ENCODE results near the gene ABHD15. TPM values are rescaled to one million over a fixed set of nuclear protein-coding genes. Genes with fewer than 3 reads are reported as not detected.
A peak's percentile ranks its signal among the peaks of the same experiment; 100 is the strongest.

The ABHD15 gene
- total and polyA plus RNA-seq, 4 donors, result 2.3 to 4.3 (median 3.0) TPM

GRCh38 chr17:29546085-29546484, 20.8 kb downstream of the ABHD15 start:
- no peaks in the 10 kb centered on the region for H3K27me3 ChIP-seq (ENCODE audit: control insufficient read depth, insufficient read depth, low read length)
- no peak for DNase-seq (ENCODE audit: low read depth in 4 of 6, low spot score in 6 of 6)
- H3K9me3 ChIP-seq (ENCODE audit: control insufficient read depth, insufficient read depth, low read length), result no peaks in the 10 kb centered on the region
- no peaks in the 10 kb centered on the region for H3K4me1 ChIP-seq (ENCODE audit: control insufficient read depth, insufficient read depth, low read length)
- H3K36me3 ChIP-seq (ENCODE audit: control insufficient read depth, insufficient read depth, low read length), result peaks cover 18% of the 10 kb centered on the region
- no CpG with 5 or more reads among the region's 1 CpG for WGBS (ENCODE audit: insufficient coverage)
- H3K27ac ChIP-seq (ENCODE audit: low read depth, low read length), result no peak overlapping the region
- no peak overlapping the region for H3K4me3 ChIP-seq (ENCODE audit: low read depth, low read length)

DNA sequence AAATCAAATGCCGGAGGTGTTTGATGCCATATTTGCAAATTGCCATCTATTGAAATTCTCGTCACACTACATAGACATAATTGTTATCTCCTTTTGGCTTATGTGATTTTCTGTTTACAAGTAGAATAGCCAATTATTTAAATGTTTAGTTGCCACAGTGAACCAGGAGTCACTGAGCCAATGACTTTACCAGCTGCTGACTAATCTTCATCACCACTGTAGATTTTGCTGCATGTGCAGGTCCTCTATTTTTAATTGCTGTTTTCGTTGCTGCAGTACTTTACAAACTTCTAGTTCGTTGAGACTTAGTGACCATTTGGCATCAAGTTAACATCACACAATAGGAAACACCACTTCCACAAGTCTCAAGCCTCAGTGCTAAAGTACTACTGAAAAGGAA, 22.8 kb downstream of the ABHD15 start:
- Histone ChIP-seq H3K27me3 (ENCODE audit: control insufficient read depth, insufficient read depth, low read length) (no peaks in the 10 kb centered on the region), H3K9me3 (ENCODE audit: control insufficient read depth, insufficient read depth, low read length) (no peaks in the 10 kb centered on the region), H3K36me3 (ENCODE audit: control insufficient read depth, insufficient read depth, low read length) (peaks cover 25% of the 10 kb centered on the region), H3K4me1 (ENCODE audit: control insufficient read depth, insufficient read depth, low read length) (no peaks in the 10 kb centered on the region), H3K27ac (ENCODE audit: low read depth, low read length) (no peak overlapping the region), H3K4me3 (ENCODE audit: low read depth, low read length) (no peak overlapping the region)
- no peak for DNase-seq (ENCODE audit: low read depth in 4 of 6, low spot score in 6 of 6)
- WGBS (ENCODE audit: insufficient coverage), result 27% methylated on average over 2 of the region's 4 CpGs

DNA sequence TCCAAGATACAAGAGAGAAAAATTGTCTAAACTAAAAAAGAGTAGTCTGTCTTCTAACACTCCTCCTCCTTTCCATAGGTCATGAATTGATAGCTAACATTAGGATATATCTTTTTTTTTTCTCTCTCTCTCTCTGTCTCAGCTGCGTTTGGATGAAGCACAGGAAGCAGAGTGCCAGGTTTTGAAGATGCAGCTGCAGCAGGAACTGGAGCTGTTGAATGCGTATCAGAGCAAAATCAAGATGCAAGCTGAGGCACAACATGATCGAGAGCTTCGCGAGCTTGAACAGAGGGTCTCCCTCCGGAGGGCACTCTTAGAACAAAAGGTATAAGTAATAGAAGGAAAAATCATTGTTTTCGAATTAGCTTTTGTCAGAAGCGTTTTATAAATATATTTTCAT, 32.9 kb downstream of the ABHD15 start:
- peak in 1 of 6 donors; percentile 36 for DNase-seq (ENCODE audit: low read depth in 4 of 6, low spot score in 6 of 6)
- WGBS (ENCODE audit: insufficient coverage), result 71% methylated on average over 6 of the region's 8 CpGs
- Histone ChIP-seq H3K4me3 (ENCODE audit: low read depth, low read length) (no peak overlapping the region), H3K27me3 (ENCODE audit: control insufficient read depth, insufficient read depth, low read length) (no peaks in the 10 kb centered on the region), H3K9me3 (ENCODE audit: control insufficient read depth, insufficient read depth, low read length) (no peaks in the 10 kb centered on the region), H3K4me1 (ENCODE audit: control insufficient read depth, insufficient read depth, low read length) (no peaks in the 10 kb centered on the region), H3K36me3 (ENCODE audit: control insufficient read depth, insufficient read depth, low read length) (peaks cover 62% of the 10 kb centered on the region), H3K27ac (ENCODE audit: low read depth, low read length) (no peak overlapping the region)

GRCh38 chr17:29526322-29526721, 40.5 kb downstream of the ABHD15 start:
- DNase-seq (ENCODE audit: low read depth in 4 of 6, low spot score in 6 of 6), result no peak
- H3K27me3 ChIP-seq (ENCODE audit: control insufficient read depth, insufficient read depth, low read length), result no peaks in the 10 kb centered on the region
- no peak overlapping the region for H3K27ac ChIP-seq (ENCODE audit: low read depth, low read length)
- no peaks in the 10 kb centered on the region for H3K9me3 ChIP-seq (ENCODE audit: control insufficient read depth, insufficient read depth, low read length)
- no peak overlapping the region for H3K4me3 ChIP-seq (ENCODE audit: low read depth, low read length)
- WGBS (ENCODE audit: insufficient coverage), result 100% methylated on average over 2 of the region's 3 CpGs
- H3K36me3 ChIP-seq (ENCODE audit: control insufficient read depth, insufficient read depth, low read length), result peaks cover 47% of the 10 kb centered on the region
- no peaks in the 10 kb centered on the region for H3K4me1 ChIP-seq (ENCODE audit: control insufficient read depth, insufficient read depth, low read length)

GRCh38 chr17:29524692-29525091, 42.1 kb downstream of the ABHD15 start:
- Histone ChIP-seq H3K27me3 (ENCODE audit: control insufficient read depth, insufficient read depth, low read length) (no peaks in the 10 kb centered on the region), H3K4me3 (ENCODE audit: low read depth, low read length) (no peak overlapping the region), H3K9me3 (ENCODE audit: control insufficient read depth, insufficient read depth, low read length) (no peaks in the 10 kb centered on the region), H3K27ac (ENCODE audit: low read depth, low read length) (no peak overlapping the region), H3K4me1 (ENCODE audit: control insufficient read depth, insufficient read depth, low read length) (no peaks in the 10 kb centered on the region), H3K36me3 (ENCODE audit: control insufficient read depth, insufficient read depth, low read length) (peaks cover 50% of the 10 kb centered on the region)
- DNase-seq (ENCODE audit: low read depth in 4 of 6, low spot score in 6 of 6), result no peak
- WGBS (ENCODE audit: insufficient coverage), result no CpG with 5 or more reads among the region's 3 CpGs

DNA sequence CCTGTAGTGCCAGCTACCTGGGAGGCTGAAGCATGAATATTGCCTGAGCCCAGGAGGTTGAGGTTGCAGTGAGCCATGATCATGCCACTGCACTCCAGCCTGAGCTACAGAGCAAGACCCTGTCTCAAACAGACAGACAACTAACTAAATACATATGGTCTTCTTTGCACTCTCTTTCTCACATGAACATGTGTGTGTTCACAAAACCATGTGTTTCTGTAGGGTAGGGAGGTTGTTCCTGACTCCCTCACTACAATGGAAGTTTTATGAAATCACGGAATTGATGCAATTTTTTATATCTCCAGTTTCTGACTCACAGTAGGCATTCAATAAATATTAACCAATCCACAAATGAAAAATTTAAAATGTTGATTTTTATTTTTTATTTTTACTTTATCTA, 48.5 kb downstream of the ABHD15 start:
- H3K9me3 ChIP-seq (ENCODE audit: control insufficient read depth, insufficient read depth, low read length), result no peaks in the 10 kb centered on the region
- H3K4me3 ChIP-seq (ENCODE audit: low read depth, low read length), result no peak overlapping the region
- H3K27ac ChIP-seq (ENCODE audit: low read depth, low read length), result no peak overlapping the region
- no CpG with 5 or more reads among the region's 1 CpG for WGBS (ENCODE audit: insufficient coverage)
- no peaks in the 10 kb centered on the region for H3K27me3 ChIP-seq (ENCODE audit: control insufficient read depth, insufficient read depth, low read length)
- peaks cover 68% of the 10 kb centered on the region for H3K36me3 ChIP-seq (ENCODE audit: control insufficient read depth, insufficient read depth, low read length)
- no peak for DNase-seq (ENCODE audit: low read depth in 4 of 6, low spot score in 6 of 6)
- H3K4me1 ChIP-seq (ENCODE audit: control insufficient read depth, insufficient read depth, low read length), result no peaks in the 10 kb centered on the region

GRCh38 chr17:29514792-29515191, 52.0 kb downstream of the ABHD15 start:
- no CpG with 5 or more reads among the region's 2 CpGs for WGBS (ENCODE audit: insufficient coverage)
- H3K4me3 ChIP-seq (ENCODE audit: low read depth, low read length), result no peak overlapping the region
- peaks cover 69% of the 10 kb centered on the region for H3K36me3 ChIP-seq (ENCODE audit: control insufficient read depth, insufficient read depth, low read length)

GRCh38 chr17:29510953-29511352, 55.9 kb downstream of the ABHD15 start:
- Histone ChIP-seq H3K27me3 (ENCODE audit: control insufficient read depth, insufficient read depth, low read length) (no peaks in the 10 kb centered on the region), H3K27ac (ENCODE audit: low read depth, low read length) (no peak overlapping the region), H3K4me3 (ENCODE audit: low read depth, low read length) (no peak overlapping the region), H3K4me1 (ENCODE audit: control insufficient read depth, insufficient read depth, low read length) (no peaks in the 10 kb centered on the region), H3K9me3 (ENCODE audit: control insufficient read depth, insufficient read depth, low read length) (no peaks in the 10 kb centered on the region), H3K36me3 (ENCODE audit: control insufficient read depth, insufficient read depth, low read length) (peaks cover 49% of the 10 kb centered on the region)
- WGBS (ENCODE audit: insufficient coverage), result 100% methylated on average over 5 of the region's 6 CpGs
- no peak for DNase-seq (ENCODE audit: low read depth in 4 of 6, low spot score in 6 of 6)

More at GRCh38 chr17:29514792-29515191, 52.0 kb downstream of the ABHD15 start:
- DNase-seq (ENCODE audit: low read depth in 4 of 6, low spot score in 6 of 6), result no peak
- Histone ChIP-seq H3K27ac (ENCODE audit: low read depth, low read length) (no peak overlapping the region), H3K9me3 (ENCODE audit: control insufficient read depth, insufficient read depth, low read length) (no peaks in the 10 kb centered on the region), H3K4me1 (ENCODE audit: control insufficient read depth, insufficient read depth, low read length) (no peaks in the 10 kb centered on the region), H3K27me3 (ENCODE audit: control insufficient read depth, insufficient read depth, low read length) (no peaks in the 10 kb centered on the region)

Other genes starting within 250 kb of the ABHD15 start
- gene TAOK1, start 176.7 kb downstream of the ABHD15 start, total RNA-seq, result 100 to 1,000 TPM in 1 of 2 donors, 10 to 100 TPM in 1; 65.8 to 123 TPM
- 10 to 100 TPM; 38.7 to 72.8 TPM for gene TAOK1, start 176.7 kb downstream of the ABHD15 start, polyA plus RNA-seq (ENCODE audit: insufficient read length in 2 of 2)
- 10 to 100 TPM; 12.9 to 37.9 TPM for gene TP53I13, start 1.7 kb upstream of the ABHD15 start, total RNA-seq
- gene TP53I13, start 1.7 kb upstream of the ABHD15 start, polyA plus RNA-seq (ENCODE audit: insufficient read length in 2 of 2), result 10 to 100 TPM; 23.4 to 30.1 TPM
- 10 to 100 TPM; 23.3 to 38.8 TPM for gene GIT1, start 22.6 kb upstream of the ABHD15 start, total RNA-seq
- gene GIT1, start 22.6 kb upstream of the ABHD15 start, polyA plus RNA-seq (ENCODE audit: insufficient read length in 2 of 2), result 10 to 100 TPM; 86.9 to 90.3 TPM
- gene ANKRD13B, start 26.1 kb upstream of the ABHD15 start, total RNA-seq, result 10 to 100 TPM; 10.6 to 23.1 TPM
- 10 to 100 TPM; 53.6 to 76.2 TPM for gene ANKRD13B, start 26.1 kb upstream of the ABHD15 start, polyA plus RNA-seq (ENCODE audit: insufficient read length in 2 of 2)
- 10 to 100 TPM in 1 of 2 donors, 1 to 10 TPM in 1; 8.0 to 10.9 TPM for gene CORO6, start 55.9 kb upstream of the ABHD15 start, total RNA-seq
- 10 to 100 TPM; 16.4 to 21.4 TPM for gene CORO6, start 55.9 kb upstream of the ABHD15 start, polyA plus RNA-seq (ENCODE audit: insufficient read length in 2 of 2)